ENCODE data around the gene NOX4. TPM values are rescaled to one million over a fixed set of nuclear protein-coding genes. Genes with fewer than 3 reads are reported as not detected.
A peak's percentile ranks its signal among the peaks of the same experiment; 100 is the strongest.
"Not testable (repeated sequence)": the region's sequence is repeated elsewhere in the genome, so short reads cannot be mapped to it uniquely, and the experiment has no call there.

NOX4 gene
- total RNA-seq, 1 experiment from 2014 or later: not detected

DNA sequence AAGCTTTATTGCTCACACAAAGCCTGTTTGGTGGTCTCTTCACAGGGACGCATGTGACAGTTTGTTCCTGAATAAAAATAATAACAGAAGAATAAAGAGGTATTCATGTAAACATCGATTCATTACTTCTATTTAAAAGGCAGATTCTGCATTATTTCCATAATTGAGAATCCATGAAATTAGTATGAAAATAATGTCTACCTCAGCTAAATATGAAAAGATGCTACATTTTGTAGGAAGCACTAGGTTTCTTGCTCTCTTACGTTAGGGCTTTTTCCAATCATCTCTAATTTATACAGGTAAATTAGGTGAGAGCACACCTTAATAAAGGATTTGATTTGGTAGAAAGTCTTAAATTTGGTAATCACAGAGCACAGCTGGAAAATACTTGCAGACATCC, 103.7 kb downstream of the NOX4 start:
- DNase-seq (ENCODE audit: extremely low read depth, low read depth): not testable (repeated sequence)

DNA sequence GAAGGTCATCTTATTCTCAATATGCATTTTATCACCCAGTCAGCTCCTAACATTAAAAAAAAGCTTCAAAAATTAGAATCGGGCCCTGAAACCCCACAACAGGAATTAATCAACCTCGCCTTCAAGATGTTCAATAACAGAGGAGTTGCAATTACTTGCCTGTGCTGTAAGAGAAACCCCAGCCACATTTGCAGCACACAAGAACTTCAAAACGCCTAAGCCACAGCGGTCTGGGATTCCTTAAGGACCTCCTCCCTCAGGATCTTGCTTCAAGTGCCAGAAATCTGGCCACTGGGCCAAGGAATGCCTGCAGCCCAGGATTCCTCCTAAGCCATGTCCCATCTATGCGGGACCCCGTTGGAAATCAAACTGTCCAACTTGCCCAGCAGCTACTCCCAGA, 108.2 kb downstream of the NOX4 start:
- DNase-seq (ENCODE audit: extremely low read depth, low read depth): not testable (repeated sequence)

DNA sequence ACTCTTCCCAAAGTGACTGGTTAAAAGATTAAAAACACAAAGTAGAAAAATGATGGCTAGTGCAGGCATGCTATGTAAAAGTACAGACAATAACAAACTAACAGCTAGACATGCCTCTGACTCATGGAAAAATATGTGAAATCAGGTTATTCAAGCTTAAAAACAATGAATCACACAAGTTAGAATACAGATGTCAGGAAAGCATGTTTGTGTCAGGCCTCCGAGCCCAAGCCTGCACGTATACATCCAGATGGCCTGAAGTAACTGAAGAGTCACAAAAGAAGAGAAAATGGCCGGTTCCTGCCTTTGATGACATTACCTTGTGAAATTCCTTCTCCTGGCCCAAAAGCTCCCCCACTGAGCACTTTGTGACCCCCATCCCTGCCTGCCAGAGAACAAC, 110.1 kb downstream of the NOX4 start:
- no peak for DNase-seq (ENCODE audit: extremely low read depth, low read depth)

DNA sequence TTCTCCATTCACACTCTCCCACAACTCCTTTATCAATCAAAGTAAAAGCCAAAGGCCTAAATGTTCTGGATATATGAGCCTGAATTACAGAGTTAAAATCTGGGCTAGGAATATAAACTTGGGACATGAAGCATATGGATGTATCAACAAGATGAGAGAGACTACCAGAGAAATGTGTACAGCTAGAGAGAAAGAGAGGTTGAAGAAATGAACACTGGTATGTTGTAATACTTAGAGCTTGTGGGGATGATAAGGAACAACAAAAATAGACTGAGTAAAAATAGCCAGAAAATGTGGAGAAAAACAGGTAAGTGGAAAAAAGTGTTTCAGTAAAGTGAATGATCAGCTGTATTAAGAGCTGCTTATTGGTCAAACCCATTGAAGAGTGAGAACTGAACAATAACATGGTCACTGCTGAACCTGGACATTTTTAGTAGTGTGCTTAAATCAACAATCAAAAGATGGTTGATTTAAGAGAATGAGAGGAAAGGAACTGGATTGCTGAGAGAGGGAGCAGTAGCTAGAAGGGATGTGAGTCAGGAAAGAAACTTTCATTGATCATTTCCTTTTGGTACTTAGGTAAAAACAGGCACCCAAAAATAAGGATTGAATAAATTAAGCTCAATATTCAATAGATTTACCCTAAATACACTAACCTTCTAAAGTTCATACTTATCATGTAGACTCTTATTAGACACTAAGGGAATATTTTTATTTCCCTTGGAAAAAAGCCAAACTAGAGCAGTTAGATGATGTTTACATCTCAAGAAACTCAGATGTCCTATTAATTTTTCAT, 111.0 kb downstream of the NOX4 start:
- not testable (repeated sequence) for DNase-seq (ENCODE audit: extremely low read depth, low read depth)

DNA sequence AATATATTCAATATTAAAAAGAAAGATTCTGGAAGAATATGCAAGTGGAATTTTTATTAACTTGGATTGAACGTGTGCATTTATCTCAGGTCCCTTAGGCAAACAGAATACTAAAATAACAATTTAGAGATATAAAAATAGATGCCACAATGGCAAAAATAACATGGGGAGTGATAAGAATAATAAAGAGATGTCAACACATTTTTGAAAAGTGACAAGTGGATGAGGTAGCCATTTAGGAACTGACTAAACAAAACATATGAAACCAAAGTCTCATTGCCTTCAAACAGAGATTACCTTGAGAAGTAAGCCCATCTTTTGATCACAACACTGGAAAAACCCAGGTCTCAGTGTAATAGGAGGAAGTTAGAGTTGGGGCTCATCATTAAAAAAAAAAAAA, 112.2 kb downstream of the NOX4 start:
- DNase-seq (ENCODE audit: extremely low read depth, low read depth): not testable (repeated sequence)

DNA sequence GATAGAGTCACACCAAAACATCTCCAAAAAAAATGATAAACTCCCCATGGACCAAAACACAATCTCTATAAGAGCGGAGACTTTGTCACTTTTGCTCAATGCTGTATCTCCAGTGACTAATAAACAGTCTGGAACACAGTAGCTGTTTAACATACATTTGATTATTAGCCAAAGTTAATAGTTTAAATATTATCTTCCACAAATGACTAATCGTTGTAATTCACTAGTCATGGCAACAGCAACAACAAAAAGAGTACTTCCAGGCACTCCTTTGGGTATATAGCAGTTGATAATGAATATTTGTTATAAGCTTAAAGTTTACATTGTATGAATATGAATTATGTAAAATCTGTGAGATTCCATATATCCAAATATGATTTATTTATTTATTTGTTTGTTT, 121.8 kb downstream of the NOX4 start:
- not testable (repeated sequence) for DNase-seq (ENCODE audit: extremely low read depth, low read depth)

DNA sequence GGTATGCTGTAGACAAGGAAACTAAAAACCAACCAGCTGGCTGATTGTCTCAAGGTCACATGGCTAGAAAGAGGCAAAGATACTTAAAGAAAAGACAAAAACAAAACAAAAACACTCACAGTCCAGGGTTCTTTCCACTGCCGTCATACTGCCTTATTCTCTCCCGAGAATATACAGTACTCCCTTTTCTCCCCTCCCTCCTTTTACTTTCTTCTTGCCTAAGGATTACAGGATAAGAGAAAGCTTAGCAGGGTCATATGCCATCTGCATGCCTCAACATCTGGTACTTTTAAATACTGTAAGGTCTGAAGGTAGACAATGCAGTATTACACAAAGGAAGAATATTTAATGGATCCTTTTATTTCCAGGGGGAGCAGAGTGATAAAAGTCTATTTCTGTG, 126.3 kb downstream of the NOX4 start:
- DNase-seq (ENCODE audit: extremely low read depth, low read depth): not testable (repeated sequence)

DNA sequence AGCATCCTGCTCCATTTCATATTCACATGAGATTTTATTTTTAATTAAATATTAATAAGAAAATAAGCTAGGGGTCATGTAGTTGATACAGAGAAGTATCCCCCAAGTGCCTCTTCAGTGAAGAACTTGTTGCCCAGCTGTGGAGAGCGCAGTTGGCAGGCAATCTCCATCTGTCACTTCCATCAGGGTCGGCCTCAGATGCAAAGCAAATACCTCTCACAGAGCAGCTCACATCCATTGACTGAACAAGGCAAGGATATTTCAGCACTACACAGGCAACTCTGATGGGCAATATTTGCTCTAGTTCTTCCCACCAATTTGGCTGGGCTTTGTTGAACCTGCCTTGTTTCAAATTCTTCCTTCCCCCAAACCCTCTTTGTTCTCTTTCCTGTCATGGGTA, 129.4 kb downstream of the NOX4 start:
- DNase-seq (ENCODE audit: extremely low read depth, low read depth): no peak

DNA sequence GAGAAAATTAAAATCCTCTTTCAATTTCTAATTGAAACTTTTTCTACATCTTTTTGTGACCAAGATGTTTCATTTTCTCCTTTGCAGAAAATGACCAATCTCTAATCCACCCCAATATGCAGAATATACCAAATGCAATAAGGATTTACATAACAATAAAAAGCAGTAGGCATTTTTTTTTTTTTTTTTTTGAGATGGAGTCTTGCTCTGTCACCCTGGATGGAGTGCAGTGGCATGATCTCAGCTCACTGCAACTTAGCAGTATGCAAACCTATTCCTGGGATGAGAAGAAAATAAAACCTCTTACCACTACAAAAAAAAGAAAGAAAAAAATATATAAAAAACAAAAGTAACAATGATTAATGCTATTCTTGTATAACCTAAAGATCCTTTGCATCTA, 132.0 kb downstream of the NOX4 start:
- not testable (repeated sequence) for DNase-seq (ENCODE audit: extremely low read depth, low read depth)

DNA sequence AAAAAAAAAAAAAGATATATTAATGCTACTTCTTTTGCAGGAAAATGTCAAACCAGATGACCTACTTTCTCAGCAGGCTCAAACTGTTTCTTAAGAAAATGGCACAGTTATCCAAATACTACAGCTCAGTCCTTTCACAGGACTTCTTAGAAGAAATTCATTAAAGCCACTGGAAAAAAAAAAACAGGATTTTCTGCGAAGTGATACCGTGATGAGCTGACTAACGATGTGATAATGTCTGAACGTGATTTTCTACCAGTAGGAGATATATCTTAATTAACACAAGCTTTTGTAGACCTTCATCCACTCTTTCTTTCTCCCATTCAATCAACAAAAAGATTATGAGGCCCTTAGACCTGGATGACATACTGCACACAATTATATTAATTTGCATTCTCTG, 132.4 kb downstream of the NOX4 start:
- DNase-seq (ENCODE audit: extremely low read depth, low read depth): no peak

DNA sequence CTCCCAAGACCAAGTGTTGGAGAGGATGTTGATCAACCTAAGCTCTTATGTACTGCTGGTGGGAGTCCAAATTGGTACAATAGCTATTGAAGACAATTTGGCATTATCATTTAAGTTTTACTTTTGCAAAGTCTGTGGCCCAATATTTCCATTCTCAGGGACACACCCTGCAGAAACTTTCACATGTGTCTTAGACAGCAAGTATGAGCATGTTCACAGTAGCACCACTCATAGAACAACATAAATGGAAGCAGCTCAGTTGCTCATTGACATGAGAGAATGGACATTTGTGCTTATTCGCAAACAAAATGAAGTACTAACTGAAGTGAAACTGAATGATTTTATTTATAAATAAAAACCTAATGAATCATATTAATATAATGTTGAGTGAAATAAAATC, 135.5 kb downstream of the NOX4 start:
- DNase-seq (ENCODE audit: extremely low read depth, low read depth): no peak

DNA sequence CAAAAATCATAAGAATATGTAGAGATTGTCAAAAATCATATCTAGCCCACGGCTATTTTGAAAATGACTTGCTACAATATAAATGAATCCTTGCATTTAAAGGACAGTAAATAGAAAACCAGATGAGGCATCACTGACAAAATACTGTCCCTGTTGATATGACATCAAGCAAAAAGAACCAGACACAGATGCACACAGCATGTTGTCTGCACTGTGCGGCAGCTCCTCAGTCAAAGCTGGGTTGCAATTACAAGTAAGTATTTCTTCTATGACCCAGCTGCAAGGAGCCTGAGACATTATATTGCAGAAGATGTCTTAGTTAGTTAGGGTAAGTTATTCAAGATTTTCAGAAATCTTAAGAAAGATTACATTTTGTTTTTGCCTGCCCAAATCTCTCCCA, 136.7 kb downstream of the NOX4 start:
- DNase-seq (ENCODE audit: extremely low read depth, low read depth): not testable (repeated sequence)

DNA sequence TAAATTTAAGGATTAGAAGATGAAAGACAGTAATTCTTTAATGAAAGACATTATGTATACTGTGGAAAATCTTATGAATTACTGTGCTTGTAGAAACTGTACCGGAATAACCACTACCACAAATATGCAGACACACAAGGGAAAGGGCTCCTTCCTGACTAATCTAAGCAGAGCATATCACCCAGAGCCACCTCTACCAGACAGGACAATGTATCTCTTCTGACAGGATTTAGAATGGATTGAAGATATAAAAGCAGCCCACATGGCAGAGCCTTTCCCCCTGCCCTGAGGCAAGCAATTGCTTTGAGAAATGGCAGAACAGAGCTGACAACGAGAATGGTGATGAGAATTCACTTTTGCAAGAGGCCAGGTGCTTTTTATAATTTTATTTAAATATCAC, 144.1 kb downstream of the NOX4 start:
- no peak for DNase-seq (ENCODE audit: extremely low read depth, low read depth)

DNA sequence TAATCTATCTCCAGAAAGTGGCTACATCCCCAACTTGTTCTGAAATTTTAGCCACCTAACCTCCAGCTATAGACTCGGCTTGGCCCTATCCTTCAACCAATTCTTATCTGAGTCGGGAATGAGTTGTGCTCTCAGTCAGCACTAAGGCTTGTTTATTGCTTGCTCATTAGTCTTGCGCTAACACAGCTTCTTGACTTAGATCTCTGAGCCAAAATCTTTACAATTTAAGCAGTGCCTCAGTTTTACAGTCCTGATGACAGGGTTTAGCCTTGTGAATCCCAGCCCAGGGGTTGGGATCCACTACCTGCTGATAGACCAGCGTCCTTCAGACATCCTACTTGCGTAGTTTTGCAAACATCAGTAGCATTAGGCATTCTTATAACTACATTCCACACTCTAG, 144.6 kb downstream of the NOX4 start:
- DNase-seq (ENCODE audit: extremely low read depth, low read depth): no peak

DNA sequence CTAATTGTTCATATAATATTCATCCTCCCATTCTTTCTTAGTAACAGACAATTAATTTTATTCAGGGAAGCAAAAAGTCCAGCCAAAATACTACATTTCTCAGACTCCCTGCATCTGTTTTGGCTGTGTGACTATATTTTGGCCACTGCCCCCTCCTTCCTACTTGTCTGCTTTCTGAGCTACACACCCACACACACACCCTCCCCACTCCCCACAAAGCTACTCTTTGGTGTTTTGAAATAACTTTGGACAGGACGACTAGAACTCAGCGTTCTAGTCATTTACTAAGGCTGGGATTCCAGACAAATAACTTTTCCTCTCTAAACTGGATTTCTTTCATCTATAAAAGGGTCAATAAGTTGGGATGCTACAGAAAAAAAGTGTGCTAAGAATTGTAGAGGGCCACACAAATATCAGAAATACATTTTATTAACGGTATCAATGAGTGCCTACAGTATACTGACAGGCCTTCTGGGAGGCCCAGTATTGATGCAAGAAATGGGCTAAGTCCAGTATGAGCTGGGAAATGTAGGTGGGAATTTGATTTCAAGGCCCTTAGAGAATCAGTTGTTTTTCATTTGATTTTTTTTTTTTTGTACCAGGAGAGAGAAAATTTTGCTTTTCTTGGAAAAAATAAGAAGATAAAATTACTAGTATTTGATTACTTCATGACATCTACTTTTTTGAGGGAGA, 148.1 kb downstream of the NOX4 start:
- not testable (repeated sequence) for DNase-seq (ENCODE audit: extremely low read depth, low read depth)

DNA sequence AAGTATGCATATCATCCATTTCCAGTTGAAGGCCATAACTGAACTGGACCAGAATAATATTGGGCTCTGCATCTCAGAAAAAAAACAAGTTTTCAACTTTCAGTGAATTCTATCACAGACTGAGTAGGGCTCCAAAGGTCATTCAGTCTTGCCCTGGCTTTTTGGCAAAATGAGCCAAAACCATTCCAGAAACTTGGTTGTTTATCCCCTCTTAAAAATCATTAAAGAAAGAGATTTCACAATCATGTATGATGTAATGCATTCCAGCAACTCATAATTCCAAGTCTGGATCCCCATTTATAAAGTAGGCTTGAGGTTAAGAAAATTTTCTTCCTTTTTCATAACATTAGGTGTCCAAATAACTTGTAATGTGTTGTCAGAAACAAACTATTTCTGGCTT, 150.7 kb downstream of the NOX4 start:
- DNase-seq (ENCODE audit: extremely low read depth, low read depth): not testable (repeated sequence)

DNA sequence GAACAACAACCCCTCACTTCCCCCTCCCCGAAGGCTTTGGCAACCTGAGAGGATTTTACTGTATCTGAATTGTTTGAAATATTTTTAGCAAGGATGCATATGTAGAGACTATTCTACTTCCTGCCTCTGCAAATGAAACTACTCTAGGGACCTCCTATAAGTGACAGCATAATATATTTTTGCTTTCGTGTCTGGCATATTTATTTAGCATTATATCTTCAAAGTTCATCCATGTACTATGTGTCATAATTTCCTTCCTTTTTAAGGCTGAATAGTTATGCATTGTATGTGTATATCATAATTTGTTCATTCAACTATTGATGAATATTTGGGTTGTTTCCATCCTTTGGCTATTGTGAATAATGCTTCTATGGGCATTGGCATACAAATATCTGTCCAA, 153.1 kb downstream of the NOX4 start:
- DNase-seq (ENCODE audit: extremely low read depth, low read depth): not testable (repeated sequence)

DNA sequence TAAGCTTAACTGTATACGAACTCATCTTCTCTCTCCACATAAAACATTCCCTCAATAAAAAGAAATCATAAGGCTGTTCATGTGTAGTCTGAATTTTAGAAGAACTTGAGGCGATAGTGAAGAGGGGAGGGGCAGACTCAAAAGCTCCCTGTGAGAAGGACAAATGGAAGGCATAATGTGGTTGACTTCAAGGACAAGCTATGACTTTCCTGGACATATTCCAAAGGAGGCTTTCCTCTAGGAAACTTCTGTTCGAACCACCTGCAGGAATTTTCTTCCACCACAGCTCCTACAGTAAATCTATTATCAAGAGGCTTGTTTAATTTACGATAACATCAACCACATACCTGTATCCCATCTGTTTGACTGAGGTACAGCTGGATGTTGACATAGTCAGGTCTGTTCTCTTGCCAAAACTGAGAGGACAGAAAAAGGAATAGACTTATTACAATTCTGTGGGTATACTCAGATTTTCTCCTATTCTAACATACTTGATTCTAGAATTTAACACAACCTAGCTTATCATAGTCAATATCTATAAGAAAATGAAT, 154.0 kb downstream of the NOX4 start:
- not testable (repeated sequence) for DNase-seq (ENCODE audit: extremely low read depth, low read depth)

DNA sequence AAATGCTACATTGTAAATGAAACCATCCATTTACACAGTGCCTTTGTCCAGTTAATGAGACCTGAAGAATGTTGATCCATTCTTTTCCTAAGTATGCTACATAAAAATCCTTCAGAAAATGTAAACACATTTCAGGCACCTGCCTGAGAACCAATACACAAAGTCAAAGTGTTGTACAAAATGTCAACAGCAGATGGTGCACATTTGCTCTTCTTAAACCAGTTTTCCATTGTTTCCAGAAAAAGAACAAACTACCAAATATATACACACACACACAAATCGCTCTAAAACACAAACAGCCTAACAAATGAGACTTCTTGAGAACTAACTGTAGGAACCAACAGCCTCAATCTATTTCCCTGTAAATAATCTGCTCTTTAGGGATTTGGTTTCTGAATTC, 157.5 kb downstream of the NOX4 start:
- DNase-seq (ENCODE audit: extremely low read depth, low read depth): peak; percentile 0

DNA sequence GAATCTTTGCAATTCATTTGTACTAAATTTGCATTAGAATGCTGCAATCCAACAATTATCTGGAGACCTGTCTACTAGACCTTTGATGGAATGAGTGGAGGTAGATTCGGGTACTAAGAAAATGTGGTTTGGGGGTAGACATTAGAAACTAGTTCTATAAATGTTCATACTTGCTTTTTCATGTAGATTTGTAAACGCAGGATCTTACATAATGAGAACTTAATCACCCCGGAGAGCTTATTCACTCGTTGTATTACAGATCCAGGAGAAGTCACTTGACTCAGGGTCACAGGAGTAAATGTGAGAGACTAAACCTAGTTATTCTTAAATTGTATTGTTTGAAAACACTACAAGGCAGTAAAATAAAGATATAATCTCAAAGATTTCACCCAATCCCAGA, 159.2 kb downstream of the NOX4 start:
- not testable (repeated sequence) for DNase-seq (ENCODE audit: extremely low read depth, low read depth)

DNA sequence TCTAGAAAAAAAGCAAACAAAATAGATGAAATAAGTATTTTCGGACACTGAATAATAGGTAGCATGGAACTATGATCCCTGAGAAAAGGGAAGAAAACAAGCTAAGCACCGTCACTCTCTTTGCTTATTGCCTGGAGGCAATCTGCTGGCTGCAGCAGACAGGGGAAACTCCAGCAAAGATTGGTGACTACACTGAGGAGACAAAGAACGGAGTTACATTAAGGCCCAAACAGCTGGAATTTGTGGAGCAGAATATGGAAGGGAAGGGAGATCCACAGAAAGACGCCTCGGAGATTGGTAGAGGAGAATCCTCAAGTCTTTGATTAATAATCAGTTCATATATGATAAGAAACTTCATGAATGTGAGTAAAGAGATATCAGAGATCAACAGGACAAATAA, 163.3 kb downstream of the NOX4 start:
- DNase-seq (ENCODE audit: extremely low read depth, low read depth): no peak

DNA sequence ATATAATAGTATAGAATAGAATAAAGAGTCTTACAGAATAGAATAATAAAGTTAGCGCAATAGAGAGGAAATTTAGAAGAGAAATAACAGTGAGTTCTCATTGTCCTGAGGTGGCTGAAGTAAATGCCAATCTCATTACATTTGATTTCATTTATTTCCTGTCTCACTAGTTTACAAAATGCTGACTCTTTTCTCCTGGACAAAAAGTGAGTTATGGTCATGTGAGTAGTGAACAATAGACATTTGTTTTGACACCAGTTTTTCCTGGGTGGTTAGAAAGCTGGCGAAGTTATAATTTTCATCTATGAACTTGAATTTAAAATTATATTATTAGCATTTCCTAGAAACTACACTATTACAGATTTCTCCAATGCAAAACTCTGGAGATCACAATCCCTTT, 169.8 kb downstream of the NOX4 start:
- DNase-seq (ENCODE audit: extremely low read depth, low read depth): no peak

Measured in NCI-H460 (cell line).